Measurements from ENCODE around the gene PRKCI. TPM values are rescaled to one million over a fixed set of nuclear protein-coding genes. Genes with fewer than 3 reads are reported as not detected.
A peak's percentile ranks its signal among the peaks of the same experiment; 100 is the strongest.
"Not testable (repeated sequence)": the region's sequence is repeated elsewhere in the genome, so short reads cannot be mapped to it uniquely, and the experiment has no call there.

The PRKCI gene
- total RNA-seq, 1 donor from 2014 or later = 15.9 TPM

DNA sequence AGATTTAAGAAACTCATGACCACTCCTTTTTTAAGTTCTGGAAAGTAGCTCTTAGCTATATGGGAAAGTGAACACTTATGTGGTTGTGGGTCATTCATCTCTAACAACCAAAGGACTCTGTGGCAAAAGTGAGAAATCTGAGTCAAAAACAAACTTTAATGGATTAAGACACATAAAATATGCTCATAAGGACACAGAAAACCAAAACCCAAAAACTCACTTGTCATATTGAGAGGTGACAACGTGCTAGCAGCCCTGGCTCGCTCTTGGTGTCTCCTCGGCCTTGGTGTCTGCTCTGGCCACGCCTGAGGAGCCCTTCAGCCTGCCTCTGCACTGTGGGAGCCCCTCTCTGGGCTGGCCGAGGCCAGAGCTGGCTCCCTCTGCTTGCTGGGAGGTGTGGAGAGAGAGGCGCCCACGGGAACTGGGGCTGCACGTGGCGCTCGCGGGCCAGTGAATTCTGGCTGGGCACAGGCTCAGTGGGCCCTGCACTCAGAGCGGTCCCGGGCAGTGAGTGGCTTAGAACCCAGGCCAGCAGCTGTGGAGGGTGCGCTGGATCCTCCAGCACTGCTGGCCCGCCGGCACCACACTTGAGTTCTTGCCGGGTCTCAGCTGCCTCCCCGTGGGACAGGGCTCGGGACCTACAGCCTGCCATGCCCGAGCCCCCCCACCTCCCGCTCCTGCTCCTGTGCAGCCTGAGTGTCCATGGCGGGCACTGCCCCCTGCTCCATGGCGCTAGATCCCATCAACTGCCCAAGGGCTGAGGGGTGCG, 105.0 kb downstream of the PRKCI start:
- DNase-seq = no peak

DNA sequence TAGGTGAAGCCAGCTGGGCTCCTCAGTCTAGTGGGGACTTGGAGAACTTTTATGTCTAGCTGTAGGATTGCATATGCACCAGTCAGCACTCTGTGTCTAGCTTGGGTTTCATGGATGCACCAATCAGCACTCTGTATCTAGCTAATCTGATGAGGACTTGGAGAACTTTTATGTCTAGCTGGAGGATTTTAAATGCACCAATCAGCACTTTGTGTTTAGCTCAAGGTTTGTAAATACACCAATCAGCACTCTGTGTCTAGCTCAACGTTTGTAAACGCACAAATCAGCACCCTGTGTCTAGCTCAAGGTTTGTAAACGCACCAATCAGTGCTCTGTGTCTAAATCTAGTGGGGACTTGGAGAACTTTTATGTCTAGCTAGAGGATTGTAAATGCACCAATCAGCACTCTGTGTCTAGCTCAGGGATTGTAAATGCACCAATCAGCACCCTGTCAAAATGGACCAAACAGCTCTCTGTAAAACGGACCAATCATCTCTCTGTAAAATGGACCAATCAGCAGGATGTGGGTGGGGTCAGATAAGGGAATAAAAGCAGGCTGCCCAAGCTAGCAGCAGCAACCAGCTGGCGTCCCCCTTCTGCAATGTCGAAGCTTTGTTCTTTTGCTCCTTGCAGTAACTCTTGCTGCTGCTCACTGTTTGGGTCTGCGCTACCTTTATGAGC, 105.8 kb downstream of the PRKCI start:
- DNase-seq; ATAC-seq (ENCODE audit: poor library complexity); intact Hi-C loops (cut with DNase I): not testable (repeated sequence)

More for the DNA sequence above, 105.0 kb downstream of the PRKCI start:
- ATAC-seq (ENCODE audit: poor library complexity) = no peak
- intact Hi-C loops (cut with DNase I) = no loop called here

GRCh38 chr3:170330366-170330765, 108.1 kb downstream of the PRKCI start:
- intact Hi-C loops (cut with DNase I) = no loop called here
- DNase-seq (no peak), ATAC-seq (ENCODE audit: poor library complexity) (no peak)

GRCh38 chr3:170331143-170331542, 108.9 kb downstream of the PRKCI start:
- ATAC-seq (ENCODE audit: poor library complexity) (peak; percentile 38), DNase-seq (no peak)
- intact Hi-C loops (cut with DNase I) = no loop called here

DNA sequence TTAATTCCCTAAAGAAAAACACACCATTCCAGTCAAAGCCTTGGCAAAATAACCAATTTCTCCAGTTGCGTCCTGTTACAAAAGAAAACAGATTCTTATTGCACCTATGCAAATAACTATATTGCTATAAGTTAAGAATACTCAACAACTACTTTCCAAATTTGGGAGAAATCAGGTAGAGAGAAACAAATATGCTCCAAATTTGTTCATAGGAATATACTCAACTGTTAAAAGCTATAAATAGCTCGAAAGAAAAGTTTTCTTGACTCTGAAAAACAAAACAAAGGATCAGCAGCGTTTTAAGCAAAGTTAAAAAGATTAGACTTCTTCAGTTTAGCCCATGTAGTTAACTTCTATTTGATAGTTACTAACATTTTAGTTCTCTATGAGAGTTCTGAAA, 115.2 kb downstream of the PRKCI start:
- intact Hi-C loops (cut with DNase I) = no loop called here
- ATAC-seq (ENCODE audit: poor library complexity) = no peak
- no peak for DNase-seq

DNA sequence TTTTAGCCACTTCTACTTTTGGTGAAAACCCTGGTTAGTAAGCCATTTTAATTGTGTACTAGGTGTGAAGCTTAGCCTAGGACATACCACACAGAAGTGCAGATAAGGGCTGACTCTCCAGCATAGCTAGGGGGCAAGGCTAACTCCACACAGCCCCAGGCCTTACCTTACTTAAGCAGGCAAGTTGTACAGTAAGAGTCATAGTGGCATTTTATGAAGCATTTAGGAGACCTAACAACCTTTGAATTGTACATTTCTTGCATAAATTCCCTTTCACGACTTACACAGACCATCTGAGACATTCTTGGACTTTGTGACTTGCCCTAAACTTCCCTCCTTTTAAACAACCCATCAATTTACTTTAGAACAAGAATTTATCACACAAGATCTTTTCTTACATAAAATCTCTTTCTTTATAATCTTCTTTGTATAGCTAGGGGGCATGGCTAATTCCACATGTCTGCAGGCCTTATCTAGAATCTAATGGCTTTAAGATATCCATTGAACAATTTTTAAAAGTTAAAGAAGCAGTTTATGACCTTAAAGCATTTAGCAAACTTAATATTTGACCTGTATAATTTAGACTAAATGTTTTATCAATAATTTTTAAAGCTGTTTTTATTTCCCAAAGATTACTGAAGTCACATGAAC, 116.6 kb downstream of the PRKCI start:
- ATAC-seq (ENCODE audit: poor library complexity) (no peak), DNase-seq (no peak)
- intact Hi-C loops (cut with DNase I) = no loop called here

GRCh38 chr3:170342273-170342672, 120.0 kb downstream of the PRKCI start:
- DNase-seq; ATAC-seq (ENCODE audit: poor library complexity); intact Hi-C loops (cut with DNase I): not testable (repeated sequence)

GRCh38 chr3:170343859-170344258, 121.6 kb downstream of the PRKCI start:
- DNase-seq; intact Hi-C loops (cut with DNase I): not testable (repeated sequence)

DNA sequence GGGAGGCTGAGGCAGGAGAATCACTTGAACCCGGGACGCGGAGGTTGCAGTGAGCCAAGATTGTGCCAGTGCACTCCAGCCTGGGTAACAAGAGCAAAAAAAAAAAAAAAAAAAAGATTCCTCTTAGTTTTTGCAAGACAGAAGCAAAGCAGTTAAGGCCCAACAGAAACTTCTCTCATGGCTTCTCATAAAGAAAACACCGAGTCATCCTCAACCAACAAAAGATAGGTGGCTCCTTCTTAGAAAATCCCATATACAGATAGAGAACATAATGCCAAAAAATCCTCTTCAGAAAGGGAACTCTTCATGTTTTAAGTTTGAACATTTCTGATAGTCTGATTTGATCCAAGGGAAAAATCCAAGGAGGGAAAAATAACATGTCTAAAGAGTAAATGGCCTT, 122.7 kb downstream of the PRKCI start:
- ATAC-seq (ENCODE audit: poor library complexity) = no peak
- intact Hi-C loops (cut with DNase I) = no loop called here
- DNase-seq = no peak

More at GRCh38 chr3:170343859-170344258, 121.6 kb downstream of the PRKCI start:
- peak; percentile 58 for ATAC-seq (ENCODE audit: poor library complexity)

GRCh38 chr3:170346481-170347392, 124.5 kb downstream of the PRKCI start:
- ATAC-seq (ENCODE audit: poor library complexity) = no peak

DNA sequence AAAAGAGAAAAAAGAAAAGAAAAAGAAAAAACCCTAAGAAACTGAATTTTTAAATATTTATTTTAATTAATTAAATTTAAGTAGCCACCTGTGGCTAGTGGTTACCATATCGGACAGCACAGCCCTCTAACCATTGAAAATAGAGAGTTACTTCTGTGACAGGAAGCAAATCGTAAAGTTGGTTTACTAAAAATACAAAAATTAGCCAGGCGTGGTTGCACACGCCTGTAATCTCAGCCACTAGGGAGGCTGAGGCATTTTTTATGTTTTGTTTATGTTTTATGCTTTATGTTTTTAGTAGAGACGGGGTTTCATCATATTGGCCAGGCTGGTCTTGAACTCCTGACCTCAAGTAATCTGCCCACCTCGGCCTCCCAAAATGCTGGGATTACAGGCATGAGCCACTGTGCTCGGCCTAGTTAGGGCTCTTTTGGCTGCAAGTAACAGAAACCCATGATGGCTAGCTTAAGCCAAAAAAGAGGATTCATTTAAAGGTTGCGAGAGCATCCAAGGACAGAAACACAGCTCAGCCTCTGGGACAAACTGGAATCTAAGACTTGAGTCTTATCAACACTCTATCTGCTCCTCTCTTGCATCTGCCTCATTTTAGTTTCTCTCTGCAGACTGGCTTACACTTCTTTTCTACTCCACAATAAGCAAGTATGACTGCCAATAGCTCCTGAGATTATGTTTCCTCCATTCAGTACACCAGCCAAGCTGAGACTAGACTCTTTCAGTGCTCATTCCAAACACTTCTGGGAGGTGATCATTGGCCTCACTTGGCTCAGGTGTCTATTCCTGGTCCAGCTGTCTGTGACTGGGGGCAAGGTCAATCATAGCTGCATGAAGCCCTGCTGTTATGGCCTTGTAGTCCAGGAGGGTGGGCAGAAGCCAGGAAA, 128.5 kb downstream of the PRKCI start:
- no peak for ATAC-seq (ENCODE audit: poor library complexity)
- DNase-seq = no peak
- intact Hi-C loops (cut with DNase I) = no loop called here

More at GRCh38 chr3:170346481-170347392, 124.5 kb downstream of the PRKCI start:
- no peak for DNase-seq
- intact Hi-C loops (cut with DNase I) = no loop called here

DNA sequence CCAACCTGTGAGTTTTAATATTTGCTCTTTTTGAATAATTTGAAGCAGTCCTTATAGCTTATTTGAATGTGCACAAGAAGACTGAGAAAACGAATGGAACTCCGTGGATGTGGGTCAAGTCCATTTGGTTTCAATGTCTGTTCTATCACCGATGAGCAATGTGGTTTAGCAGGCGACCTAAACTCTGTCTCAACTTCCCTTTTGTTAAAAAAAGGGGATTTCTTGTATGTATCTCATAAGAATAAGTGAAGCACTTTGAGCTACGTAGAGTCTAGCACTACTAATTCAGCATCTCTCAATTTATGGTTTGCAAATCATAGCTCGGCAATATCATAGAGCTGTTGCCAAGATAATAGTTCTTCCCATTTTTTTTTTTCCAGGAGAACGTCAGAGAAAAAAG, 130.7 kb downstream of the PRKCI start:
- no peak for ATAC-seq (ENCODE audit: poor library complexity)
- DNase-seq = no peak
- intact Hi-C loops (cut with DNase I) = no loop called here

DNA sequence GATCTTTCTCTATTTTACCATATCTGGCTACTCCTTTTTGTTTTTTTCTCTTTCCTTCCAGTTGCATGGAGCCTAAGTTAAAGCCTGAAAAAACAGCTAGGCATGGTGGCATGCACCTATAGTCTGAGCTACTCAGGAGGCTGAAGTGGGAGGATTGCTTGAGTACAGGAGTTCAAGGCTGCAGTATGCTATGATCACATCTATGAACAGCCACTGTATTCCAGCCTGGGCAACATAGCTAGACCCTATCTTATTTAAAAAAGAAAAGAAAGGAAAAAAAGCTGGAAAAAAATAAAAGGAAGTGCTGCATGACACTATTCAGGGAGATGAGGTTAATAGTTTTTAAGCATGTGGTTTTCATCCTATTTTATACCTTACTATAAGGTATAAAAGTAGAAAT, 131.3 kb downstream of the PRKCI start:
- DNase-seq (no peak), ATAC-seq (ENCODE audit: poor library complexity) (no peak)
- intact Hi-C loops (cut with DNase I) = no loop called here

DNA sequence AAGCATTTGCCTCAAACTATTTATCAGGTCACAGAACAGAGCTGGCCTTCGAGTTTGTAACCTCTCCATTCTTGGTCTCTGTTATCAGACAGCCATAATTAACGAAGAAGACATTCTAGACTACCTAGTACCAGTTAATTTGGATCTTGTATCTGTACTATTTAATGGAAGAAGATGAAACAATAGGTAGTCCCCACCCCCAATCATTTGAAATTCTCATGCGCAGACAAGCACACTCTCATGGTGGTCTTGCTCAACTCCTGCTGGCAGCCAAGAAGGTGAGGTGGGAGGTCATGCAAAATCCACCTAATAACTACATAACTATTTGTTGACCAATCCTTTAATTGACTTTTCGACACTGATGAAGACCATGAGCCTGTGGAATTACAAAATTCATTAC, 132.5 kb downstream of the PRKCI start:
- no peak for ATAC-seq (ENCODE audit: poor library complexity)
- DNase-seq = no peak
- intact Hi-C loops (cut with DNase I) = loop anchor here (5.0 kb wide), 1 partner anchor 42 kb away; no protein-coding TSS in a partner anchor

All from Right ventricle myocardium superior (tissue), 1 donor.